LNCAP (cell line): ENCODE data around the gene DBR1.

Experiments used
- TF ChIP-seq, protein P1 (sequence below): fragments of 450-650 bp; IDR thresholded peaks from 2 replicates; pipeline ENCODE4 v1.5.1; 2017; ENCODE audit warnings: mild to moderate bottlenecking

Gene DBR1, protein sequence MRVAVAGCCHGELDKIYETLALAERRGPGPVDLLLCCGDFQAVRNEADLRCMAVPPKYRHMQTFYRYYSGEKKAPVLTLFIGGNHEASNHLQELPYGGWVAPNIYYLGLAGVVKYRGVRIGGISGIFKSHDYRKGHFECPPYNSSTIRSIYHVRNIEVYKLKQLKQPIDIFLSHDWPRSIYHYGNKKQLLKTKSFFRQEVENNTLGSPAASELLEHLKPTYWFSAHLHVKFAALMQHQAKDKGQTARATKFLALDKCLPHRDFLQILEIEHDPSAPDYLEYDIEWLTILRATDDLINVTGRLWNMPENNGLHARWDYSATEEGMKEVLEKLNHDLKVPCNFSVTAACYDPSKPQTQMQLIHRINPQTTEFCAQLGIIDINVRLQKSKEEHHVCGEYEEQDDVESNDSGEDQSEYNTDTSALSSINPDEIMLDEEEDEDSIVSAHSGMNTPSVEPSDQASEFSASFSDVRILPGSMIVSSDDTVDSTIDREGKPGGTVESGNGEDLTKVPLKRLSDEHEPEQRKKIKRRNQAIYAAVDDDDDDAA

DNA sequence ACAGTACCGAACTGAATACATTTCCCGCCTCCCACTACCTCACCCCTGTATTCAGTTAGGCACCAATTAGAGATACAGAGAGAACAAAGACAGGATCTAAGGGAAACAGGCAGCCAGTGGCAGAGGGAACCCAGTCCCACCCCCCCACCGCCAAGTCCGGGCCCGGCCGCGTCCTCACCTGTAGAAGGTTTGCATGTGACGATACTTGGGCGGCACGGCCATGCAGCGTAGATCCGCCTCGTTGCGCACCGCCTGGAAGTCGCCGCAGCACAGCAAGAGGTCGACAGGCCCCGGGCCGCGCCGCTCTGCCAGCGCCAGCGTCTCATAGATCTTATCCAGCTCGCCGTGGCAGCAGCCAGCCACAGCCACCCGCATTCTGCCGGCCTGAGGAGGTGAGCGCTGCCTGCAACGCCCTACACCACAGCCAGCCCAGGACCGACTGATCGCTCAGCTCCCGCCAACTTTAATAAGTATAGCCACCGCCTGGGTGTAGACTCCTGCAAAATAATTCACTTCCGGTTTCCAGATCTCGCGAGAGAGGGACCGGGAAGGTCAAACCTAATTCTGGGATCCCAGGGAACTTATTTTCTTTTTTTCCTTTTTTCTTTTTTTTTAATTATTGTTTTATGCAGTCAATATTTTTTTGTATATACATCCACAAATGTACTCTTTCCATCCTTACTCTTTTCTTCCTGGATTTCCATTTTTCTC lies at the start of gene DBR1:
Gene DBR1, minus strand, starts transcription at position 501 of the 711 bp plus-strand sequence. Its CDS starts 126 bp downstream, at position 375.
- TF ChIP-seq, protein P1, sequence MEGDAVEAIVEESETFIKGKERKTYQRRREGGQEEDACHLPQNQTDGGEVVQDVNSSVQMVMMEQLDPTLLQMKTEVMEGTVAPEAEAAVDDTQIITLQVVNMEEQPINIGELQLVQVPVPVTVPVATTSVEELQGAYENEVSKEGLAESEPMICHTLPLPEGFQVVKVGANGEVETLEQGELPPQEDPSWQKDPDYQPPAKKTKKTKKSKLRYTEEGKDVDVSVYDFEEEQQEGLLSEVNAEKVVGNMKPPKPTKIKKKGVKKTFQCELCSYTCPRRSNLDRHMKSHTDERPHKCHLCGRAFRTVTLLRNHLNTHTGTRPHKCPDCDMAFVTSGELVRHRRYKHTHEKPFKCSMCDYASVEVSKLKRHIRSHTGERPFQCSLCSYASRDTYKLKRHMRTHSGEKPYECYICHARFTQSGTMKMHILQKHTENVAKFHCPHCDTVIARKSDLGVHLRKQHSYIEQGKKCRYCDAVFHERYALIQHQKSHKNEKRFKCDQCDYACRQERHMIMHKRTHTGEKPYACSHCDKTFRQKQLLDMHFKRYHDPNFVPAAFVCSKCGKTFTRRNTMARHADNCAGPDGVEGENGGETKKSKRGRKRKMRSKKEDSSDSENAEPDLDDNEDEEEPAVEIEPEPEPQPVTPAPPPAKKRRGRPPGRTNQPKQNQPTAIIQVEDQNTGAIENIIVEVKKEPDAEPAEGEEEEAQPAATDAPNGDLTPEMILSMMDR, result no peak

GRCh38 chr3:138222942-138223287 lies 48.2 kb upstream of the DBR1 start:
- TF ChIP-seq, protein P1, result no peak

GRCh38 chr3:138222131-138222941 lies 47.6 kb upstream of the DBR1 start:
- TF ChIP-seq, protein P1, result no peak

GRCh38 chr3:138220788-138221187 lies 46.1 kb upstream of the DBR1 start:
- TF ChIP-seq, protein P1, result no peak

DNA sequence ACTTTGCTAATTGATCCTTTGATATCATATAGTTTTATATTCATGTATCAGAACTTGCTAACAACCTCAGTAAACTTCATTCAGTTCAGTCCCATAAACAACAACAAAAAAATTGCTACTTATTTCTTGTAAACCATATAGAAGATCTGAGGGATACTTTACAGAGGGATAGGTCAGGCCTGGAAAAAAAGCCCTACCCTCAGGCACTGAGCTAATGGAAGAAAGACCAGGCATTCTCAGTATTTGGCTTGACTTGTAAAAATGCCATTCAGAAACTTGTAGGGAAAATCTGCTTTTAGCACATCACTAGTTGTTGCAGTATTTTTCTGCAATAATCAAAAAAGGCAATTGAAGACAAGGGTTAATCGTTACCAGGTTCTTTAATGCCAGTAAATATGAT lies 45.5 kb upstream of the DBR1 start:
- TF ChIP-seq, protein P1, result no peak

GRCh38 chr3:138219255-138219654 lies 44.5 kb upstream of the DBR1 start:
- TF ChIP-seq, protein P1, result no peak
